HG03575 (cell line): ENCODE results near the gene ERFL.

Experiments
- ATAC-seq: cut with Tn5 transposase; IDR thresholded peaks from one replicate; pipeline ENCODE4 v1.9.1; 2021; ENCODE audit not compliant: unreplicated experiment, insufficient number of reproducible peaks, low FRiP score; ENCODE audit errors: extremely low read depth

The ERFL gene

DNA sequence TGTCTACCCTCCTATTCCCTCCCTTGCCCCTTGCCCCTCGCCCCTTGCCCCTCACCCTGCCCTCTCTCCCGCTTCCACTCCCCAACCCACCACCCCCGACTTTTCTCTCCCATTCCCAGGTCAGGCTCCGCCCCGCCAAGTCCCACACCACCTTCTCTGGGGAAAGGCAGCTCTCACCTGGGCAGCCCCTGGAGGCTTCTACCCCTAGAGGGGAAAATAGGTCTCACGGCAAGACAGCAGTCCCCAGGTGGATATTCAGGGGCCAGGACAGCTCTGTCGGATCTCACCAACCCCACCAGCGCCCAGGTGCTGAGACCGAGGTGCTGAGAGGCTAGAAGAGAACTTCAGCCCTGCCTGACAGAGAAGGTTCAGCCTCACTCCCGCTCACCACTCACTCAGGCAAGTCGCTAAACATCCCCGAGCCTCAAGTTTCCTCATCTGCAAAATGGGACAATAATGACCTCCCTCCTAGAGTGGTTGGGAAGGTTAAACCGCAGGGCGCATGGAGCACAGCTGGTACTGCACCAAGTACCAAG lies 1.4 kb upstream of the ERFL start:
- ATAC-seq = no peak

DNA sequence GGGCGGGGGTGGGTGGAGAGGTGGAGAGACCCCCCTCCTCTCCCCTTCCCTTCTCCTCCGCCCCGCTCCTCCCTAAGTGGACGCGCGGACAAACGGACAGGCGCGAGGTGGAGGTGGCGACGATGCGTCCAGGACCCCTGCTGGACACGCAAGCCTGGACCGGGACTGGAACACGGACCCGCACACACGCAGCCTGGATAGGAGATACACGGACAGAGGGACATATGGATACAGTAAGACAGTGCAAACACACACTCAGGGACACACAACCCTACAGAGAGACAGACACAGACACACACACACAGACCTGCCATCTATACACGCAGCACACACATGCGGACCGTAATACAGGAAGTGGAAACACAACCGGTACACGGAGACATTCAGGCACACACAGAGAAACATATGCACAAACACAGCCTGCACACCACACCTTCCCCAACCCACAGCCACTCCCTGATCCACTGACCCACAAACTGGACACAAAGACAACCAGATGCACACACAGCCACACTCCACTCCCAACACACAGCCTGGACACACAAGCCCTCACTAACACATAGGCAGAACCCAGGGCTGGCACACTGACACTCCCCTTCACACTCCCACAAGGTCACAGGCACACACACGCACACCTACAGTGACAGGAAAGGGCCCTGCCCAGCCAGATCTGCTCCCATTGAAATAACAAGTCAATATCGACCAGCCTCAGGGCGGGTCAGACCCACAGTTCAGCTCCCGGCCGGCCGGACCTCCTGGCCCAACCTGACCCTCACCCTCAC lies 696 bp upstream of the ERFL start:
- ATAC-seq = no peak

DNA sequence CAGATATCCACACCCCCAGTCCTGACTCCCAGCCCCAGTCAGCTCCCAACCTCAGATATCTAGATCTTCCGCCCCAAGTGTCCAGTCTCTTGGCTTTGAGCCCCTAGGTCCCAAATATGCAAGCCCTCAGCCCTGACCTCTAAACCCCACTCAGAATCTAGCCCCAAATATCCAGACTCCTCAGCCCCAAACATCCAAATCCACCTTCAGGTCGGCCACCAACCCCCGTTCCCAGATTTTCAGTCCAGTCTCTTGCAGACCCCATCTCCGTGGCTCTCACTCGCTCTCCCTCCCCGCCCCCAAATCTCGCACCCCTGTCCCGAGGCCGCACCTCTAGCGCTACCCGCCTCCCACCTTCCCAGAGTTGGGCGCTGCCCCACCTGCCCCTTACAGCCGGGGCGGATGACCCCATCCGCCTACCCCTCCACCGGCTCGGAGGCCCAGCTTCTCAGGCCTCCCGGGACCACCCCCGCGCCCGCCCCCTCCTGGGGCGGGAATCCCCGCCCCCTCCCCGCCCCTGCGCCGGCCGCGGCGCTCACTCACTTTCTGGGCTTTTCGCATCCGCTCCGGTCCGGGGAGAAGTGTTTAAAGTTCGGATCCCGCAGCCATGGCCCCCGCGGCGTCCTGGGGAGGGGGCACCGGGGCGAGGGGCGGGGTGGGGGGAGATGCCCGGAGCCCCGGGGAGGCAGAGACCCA lies 604 bp downstream of the ERFL start:
- ATAC-seq = no peak

DNA sequence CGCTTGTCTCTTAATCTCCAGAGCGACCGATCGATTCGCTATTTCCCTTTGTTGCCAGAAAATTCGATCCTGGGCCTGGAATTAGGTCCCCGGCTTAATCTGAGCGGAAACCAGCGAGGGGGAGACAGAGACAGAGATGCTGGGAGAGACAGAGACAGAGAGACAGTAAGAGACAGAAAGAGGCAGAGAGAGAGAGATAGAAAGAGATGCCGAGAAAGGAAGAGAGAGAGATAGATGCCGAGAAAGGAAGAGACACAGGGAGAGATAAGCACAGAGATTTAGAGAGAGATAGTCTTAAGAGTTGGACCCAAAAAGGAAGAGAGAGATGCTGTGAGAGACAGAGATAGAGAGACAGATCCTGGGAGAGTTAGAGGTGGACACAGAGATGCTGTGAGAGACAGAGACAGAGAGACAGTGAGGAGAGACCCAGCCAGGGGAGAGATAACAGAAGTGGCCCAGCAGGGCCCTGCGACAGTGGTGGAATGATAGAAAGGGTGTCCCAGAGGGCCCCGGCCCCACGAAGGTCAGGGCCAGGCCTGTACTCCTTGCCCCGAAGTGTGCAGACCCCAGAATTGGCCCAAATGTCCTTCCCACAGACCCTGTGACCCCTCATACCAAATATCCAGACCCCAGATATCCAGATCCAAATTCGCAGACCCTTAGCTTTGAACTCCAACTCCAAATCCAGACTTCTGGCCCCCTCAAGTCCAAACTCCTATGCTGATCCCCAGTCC lies 1.3 kb downstream of the ERFL start:
- ATAC-seq = no peak

DNA sequence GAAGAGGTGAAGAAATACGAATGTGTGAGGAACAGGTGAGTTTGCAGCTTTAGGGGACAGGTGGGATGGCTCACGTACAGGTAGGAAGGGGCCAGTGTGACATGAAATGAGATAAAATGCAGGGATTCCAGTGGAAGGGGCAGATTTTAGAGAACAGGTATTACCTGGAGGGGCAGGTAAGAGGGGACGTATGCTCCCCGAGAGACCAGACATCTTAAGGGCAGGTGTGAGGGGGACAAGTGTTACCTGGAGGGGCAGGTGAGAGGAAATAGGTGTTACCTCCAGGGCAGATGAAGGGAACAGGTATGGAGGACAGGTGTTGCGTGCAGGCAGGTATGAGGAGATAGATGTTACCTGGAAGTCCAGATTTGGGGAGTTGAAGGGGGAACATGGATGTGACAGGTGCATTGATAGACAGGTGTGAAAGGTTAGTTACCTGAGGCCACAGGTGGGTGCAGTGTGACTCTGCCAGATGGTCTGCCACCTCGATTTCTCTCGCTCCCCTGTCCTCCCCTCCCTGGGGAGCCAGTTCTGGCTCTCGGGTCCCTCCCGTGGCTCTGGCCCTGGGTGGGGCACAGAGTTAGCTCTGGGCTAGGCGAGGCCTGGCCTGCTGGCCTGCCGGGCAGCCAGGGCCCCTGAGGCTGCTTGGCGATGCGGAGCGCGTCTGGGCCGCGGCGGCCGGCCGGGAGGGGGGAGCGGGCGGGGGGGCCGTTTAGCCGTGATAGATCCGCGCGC lies 2.1 kb downstream of the ERFL start:
- ATAC-seq = no peak

DNA sequence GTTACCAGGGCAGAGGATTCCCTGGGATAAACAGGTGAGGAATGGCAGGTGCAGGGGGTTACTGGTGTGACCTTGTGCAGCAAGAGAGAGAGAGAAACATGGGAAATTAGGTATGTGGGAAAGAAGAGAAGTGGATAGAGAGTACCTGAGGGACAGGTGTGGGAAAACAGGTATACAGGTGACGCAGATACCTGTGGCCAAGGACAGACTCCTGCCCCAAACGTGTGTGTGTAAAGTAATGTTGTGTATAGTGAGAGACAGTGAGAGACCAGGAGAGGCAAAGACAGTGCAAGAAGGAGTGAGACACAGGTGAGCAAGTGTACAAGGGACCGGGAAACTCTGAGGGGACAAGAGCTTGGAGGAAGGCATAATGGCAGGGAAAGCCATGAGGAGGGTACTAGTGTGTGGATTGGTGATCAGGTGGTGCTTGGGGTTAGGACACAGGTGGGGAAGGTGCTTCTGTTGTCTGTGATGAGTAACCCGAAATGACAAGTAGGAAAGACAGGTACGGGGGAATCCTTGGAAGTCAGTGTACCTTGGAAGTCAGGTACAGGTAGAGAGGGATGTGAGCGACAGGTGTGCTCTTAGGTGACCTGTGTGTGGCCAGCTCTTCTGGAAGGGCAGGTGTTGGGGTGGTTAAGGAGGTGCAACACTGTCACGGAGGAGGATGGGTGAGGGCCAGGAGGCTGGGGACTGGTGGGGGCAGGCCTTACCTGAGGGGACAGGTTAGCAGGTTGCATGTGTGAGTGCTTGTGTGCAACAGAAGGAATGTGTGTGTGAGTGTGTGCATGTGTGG lies 2.8 kb downstream of the ERFL start:
- no peak for ATAC-seq

DNA sequence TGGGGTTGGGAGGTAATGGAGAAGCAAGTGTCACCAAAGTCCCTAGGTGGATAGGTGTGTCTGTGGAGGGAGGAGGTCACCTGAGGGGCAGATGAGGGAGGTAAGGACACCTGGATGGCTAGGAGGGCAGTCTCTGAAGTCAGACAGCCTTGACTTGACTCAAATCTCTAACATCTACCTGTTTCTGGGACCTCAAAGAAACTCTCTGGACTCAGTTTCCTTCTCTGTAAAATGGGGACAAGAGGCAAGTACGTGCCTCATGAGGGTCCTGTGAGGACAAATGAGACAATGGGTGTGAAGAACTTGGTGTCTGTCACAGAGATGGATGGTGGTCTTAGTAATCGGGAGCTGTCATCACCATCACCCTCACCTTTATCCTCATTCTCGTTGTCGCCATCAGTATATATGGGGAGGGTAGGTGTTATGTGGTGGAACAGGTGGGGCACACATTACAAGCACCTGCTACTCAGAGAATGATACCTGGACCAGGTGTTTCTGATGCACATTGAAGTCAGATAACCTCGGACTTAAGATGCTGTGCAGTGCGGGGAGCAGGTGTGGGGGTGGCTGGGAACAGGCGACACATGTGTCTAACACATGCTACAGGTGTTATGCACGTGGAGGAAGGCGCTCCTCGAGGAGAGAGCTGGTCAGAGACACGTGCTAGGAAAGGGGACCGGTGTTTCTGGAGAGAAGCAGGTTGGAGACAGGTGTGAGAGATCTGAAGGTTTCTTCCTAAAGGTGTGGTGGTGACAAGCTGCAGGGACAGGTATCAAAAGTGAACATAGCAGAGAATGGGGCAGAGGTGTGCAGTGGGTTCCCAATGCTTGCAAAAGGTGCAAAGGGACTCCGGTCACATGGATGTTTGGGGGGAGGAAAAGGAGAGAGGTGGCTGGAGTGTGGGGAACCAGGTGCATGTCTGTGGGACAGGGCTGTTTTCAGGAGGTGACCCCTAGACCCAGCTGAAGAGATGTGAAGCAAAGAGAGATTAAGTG lies 3.8 kb downstream of the ERFL start:
- ATAC-seq = no peak

DNA sequence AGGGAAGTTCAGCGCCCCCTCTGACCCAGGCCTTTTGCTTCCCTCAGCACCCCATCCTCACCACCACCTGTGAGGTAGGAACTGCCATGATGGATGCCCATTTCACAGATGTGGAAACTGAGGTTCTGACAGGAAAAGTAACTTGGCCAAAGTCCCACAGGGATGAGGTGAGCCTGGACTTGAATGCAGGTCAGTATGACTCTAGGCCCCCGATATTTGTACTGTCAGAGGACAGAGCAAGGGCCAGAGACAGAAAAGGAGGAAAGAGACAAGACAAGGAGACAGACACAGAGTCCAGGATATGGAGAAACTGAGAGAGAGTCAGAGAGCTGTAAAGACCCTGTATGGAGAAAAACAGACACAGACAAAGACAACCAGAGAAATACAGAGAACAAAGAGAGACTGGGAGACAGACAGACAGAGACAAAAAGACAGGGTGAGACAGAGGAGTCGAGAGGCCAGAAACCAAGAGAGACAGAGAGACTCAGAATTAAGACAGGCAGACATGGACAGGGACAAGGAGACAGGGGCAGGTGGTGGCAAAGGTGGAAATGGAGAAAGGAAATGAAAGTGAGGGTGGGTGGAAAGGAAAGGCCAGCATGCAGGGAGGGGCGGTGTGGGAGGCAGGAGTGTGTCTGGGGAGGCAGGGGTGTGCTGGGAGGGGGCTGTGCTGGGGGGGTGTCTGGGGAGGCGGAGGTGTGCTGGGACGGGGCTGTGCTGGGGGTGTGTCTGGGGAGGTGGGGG lies 5.0 kb downstream of the ERFL start:
- no peak for ATAC-seq

DNA sequence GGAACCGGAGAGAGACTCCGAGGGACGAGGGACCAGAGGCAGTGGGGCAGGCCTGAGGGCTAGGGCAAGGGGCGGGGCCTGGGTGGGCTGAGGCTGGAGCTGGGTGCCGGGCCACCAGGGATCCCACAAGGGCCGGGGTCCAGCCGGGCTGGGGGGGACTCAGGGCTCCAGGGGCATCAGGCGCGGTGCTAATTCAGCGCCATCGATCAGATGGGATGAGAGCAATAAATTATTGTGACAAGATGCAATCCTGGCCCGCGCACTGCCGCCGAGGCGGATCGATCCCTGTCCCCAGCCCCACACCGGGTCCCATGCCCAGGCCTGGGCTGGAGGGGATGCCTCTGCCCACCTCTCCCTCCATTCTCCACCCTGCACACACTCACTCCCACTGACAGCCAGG lies 5.7 kb downstream of the ERFL start:
- ATAC-seq = no peak

DNA sequence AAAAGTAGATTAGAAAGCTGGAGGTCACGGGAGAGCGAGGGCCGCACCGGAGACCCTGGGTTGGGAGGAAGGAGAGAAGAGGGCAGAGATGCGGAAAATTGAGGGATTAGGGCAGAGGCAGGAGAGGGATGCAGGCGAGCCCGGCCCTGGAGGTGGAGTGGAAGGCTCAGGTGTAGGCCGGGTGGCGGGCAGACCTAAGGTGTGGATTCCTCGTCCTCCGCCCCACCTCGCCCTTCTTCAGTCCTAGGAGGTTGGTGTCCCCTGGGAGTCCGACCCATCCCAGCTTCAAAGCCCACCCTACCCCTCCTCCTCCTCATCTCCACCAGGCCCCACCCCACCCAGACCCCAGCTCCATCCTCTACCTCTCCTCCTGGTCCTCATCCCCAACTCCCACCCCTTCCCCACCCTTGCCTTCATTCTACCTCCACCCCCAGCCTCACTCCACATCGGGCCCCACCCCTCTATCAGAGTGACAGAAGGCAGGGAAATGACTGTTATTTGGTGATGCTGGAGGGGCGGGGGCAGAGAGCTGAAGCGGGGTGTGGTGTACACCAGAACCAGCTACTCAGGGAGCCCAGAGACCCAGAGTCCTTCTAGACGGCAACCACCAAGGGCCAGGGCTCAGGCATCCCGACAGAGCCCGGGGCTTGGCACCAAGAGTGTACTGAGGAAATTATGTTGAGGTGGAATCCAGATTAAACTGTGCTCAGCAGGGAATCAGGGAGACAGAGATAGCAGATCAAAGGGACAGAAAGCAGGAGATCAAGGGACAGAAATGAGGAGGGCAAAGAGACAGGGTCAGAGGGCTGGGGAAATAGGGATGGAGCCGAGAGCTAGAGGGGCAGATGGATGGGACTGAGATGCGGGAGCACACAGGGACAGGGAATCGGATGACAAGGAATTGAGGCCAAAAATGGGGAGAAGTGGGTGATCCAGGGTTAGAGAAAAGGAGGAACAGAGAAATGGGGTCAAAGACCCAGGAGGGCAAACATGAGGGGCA lies 6.4 kb downstream of the ERFL start:
- no peak for ATAC-seq

DNA sequence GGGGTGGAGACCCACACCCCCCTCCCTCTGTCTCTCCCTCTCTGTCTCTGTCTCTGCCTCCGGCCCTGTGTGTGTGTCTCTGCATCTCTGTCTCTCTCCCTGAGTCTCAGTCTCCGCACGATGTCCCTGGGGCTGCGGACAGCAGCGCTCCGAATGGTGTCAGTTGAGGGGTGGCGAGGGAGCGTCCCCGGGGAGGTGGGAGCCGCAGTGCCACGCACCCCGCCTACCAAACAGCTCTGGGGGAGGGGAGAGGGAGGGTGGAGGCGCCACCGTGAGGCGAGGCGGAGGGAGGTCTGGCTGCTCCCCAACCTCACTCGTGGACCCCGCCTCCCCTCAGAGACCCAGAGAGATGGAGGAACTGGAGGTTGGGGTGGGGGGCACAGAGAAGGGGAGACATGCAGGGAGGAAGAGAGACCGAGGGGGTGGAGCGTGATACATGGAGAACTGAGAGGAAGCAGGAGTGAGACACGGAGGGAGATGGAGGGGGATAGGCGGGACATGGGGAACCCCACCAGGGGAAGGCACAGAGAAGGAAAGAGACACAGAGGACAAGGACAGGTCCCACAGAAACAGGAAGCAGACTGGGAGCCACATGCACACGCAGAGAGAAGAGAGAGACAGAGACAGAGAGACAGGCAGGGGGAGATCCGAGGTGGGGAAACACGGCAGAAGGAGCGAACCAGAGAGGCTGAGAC lies 7.2 kb downstream of the ERFL start:
- ATAC-seq = no peak

DNA sequence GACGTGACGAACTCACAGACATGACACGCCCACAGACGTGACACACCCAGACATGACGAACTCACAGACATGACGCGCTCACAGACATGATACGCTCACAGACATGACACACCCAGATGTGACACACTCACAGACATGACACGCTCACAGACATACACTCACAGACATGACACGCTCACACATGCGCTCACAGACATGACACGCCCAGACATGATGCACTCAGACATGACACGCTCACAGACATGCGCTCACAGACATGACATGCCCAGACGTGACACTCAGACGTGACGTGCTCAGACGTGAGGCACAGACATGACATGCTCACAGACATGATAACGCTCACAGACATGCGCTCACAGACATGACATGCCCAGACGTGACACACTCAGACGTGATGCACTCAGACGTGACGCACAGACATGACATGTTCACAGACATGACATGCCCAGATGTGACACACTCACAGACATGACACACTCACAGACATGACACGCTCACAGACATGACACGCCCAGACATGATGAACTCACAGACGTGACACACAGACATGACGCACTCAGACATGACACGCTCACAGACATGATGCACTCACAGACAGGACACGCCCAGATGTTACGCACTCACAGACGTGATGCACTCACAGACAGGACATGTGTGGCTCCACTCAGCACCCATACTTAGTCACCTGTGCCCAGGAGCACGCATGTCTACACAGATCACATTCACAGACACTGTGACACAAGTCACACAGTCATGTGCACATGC lies 8.1 kb downstream of the ERFL start:
- ATAC-seq = no peak

DNA sequence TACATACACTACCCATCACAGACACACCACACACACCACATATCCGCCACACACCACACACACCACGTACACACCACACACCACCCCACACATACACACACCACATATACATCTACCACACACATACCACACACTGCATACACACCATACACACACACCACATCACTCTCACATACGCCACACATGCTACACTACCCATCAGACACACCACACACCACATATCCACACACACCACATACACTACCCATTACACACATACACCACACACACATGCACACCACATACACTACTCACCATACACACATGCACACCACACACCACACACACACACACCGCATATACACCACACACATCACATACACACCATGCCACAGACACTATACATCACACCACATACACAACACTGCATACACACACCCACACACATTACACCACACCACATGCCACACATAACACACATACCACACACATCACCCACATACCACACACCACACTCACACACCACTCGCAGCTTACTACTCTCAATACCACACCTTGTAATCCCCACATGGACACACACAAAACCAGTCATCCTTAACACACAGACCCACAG lies 9.5 kb downstream of the ERFL start:
- no peak for ATAC-seq

DNA sequence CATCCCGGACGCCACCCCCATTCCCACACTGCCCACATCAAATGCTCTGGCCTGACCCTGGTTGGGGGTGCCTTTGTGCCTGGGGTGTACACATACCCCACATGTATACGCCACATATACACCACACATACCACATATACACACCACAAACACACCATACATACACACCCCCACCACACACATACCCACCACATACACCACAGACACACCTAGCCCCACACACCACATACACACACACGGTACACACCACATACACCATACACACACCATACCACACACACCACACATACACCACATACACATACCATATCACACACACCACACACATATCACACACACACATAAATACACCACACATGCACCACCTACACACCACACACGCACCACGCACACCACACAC lies 10.2 kb downstream of the ERFL start:
- ATAC-seq = no peak
